GM21528 (cell line): Measurements from ENCODE around the gene TFEB.

Source experiments
- ATAC-seq: cut with Tn5 transposase; IDR thresholded peaks from one replicate; pipeline ENCODE4 v1.9.1; 2021; ENCODE audit warnings: mild to moderate bottlenecking, moderate library complexity; ENCODE audit not compliant: unreplicated experiment, low FRiP score

TFEB gene

DNA sequence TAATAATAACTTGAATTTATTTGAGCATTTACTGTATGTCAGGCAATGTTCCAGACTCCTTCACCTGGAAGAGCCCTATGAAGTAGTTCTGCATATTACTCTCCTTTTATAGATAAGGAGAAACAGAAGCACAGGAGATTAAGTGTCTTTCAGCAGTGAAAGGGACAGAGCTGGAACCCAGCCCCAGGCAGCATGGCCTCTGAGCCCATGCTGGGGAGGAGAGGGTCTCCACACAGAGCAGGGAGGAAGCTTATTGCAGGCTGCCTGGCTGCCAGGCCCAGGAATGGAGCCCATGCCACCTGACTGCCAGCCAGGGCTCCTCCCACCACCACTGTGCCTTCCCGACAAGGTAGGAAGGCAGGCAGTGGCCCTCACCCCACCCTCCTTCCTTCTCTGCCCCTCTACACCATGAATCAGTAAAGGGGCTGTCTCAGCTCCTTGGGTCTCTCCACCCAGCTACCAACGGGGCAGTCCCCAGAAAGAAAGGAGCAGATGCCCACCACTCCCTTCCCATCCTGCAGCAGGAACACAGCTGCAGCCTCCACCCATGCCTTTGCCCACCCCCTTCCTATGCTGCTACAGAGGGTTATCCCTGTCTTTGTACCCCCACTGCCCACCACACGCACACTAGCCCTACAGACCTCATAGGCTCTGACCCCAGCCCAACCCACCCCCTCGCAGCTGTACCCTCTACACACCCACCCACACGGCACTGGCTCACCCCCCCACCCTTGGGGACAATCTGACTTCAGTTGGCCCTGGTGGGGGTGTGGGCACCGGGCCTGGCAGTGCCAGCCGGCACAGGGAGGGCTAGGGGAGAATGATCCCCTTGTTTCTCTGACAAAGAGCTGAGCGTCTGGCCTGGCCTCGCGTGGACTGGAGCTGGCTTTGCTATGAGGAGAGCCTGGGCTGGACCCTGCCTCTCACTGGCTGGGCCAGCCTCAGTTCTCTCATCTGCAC, 41.8 kb downstream of the TFEB start:
- no peak for ATAC-seq

DNA sequence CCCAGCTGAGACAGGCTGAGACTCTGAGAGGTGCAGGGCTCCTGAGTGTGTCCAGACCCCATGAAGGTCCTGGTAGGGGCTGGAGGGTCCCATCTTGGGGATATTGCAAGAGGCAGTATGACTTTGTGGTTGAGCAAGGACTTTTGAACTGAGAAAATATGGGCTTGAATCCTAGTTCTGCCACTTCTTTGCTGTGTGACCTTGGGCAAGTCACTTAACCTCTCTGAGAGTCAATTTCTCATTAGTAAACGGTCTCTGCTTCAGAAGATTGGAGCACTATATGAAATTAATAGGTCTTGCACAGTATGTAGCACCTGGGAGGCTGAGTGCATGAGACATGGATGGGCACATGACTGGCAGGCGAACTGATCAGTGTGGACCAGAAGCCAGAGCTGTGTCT, 42.7 kb downstream of the TFEB start:
- ATAC-seq = no peak

DNA sequence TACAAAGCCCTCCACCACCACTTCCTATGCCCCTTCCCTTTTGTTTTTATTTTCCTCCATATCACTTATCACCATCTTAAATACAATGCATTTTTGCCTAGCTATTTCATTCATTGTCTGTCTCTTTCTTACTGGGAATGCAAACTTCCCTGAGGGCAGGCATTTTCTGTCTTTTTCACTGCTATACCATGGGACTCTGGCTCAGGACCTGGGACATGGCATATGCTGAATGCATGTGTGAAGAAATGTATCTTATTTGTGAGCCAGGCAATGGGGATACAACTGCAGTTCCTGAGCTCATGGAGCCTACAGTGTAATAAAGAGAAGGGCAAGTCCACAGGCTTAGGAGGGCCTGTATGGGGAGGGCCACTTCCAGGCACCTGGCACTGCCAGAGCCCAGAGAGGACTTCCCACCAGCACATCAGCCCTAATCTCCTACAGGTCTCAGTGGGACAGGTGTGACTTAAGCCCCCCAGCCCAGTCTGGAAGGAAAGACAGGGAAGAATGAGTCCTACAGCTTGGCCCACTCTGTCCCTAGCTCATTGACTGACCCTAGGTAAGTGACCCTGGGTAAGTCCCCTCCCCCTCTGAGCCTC, 43.2 kb downstream of the TFEB start:
- ATAC-seq = no peak

DNA sequence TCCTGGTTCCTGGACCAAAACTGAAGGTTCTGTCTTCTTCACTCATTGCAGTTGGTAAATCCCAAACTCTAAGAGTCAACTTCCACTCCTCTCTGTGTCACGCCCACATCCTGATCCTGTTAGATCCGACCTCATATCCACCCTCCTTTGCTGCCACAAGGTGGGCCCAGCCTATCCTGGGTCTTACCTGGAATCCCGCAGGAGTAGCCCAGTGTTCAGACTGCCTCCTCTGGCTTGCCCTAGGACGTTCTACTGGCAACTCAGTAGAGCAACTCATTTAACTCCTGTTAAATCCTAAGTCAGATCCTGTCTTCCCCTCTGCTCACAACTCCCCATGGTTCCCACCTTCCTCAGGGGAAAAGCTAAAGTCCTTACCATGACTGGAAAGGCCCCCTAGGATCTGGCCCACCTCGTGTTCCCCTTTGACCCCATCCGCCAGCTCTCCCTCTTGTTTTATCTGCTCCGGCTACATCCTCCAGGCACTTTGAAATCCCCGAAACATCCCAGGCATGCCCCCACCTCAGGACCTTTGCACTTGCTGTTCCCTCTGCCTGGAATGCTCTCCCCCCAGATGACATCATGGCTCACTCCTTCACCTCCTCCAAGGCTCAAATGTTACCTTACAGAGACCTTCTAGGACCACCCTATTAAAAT, 43.9 kb downstream of the TFEB start:
- ATAC-seq = no peak

DNA sequence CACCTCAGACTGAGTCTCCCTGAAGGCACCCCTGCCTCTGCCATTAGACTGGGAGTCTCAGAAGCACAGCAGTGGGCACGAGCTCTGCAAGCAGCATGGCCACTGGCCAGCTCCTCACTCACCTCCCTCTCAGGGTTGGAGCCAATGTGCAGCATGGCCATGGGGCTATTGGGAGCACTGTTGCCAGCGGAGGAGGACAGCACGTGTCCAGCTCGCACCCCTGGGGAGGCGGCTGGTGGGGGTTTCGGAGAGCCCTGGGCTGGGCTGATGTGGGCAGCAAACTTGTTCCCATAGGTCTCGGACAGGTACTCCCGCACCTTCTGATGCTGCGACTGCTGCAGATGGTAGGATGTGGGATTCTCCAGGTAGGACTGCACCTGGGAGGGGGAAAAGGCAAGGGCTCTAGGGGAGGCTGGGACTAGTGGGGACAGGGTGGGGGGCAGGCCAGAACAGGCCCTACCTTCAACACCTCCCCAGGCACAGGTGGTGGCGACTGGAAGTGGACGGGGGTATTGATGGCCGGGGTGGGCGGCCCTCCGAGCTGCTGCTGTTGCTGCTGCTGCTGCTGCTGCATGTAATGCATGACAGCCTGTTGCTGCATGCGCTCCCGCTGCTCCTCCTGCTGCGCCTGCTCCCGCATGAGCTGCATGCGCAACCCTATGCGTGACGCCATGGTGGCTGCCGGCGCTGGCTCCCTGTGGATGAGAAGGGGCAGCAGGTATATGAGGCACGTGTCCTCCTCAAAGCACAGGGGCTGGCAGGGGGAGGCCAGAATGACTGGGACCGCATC, 44.7 kb downstream of the TFEB start:
- no peak for ATAC-seq

DNA sequence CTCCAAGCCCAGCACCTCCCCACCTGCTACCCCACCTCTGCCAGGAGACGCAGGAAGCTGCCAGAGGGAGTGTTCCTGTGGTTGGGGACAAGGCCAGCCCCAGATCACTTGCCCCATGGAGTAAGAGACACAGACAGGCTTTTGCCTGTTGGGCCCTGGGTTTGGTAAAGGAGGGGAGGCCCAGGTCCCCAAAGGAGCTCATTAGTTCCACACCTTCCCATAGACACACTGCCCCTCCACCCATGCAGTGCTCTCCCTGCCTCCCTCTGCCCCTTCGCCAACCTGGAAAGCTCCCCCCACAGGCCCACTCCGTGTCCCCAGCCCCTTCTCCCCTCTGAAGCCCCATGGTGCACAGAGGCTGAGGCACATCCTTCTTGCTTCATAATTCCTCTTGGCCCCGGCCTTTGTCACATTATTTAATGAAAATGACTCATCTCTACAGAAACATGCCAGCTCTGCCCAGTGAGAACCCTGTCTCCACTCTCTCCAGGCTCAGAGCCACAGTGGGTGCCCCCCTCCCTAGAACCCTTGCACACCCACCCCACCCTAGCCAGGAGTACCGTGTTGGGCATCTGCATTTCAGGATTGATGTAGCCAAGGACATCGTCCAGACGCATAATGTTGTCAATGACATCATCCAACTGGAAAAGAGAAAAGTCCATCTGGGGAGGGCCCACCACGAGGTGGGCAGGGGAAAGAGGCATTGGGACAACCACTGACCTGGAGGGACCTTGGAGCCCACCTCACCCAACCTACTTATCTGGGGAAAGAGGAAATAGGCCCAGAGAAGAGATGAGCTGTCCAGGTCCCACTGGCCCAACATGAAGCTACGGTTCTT, 46.0 kb downstream of the TFEB start:
- no peak for ATAC-seq

DNA sequence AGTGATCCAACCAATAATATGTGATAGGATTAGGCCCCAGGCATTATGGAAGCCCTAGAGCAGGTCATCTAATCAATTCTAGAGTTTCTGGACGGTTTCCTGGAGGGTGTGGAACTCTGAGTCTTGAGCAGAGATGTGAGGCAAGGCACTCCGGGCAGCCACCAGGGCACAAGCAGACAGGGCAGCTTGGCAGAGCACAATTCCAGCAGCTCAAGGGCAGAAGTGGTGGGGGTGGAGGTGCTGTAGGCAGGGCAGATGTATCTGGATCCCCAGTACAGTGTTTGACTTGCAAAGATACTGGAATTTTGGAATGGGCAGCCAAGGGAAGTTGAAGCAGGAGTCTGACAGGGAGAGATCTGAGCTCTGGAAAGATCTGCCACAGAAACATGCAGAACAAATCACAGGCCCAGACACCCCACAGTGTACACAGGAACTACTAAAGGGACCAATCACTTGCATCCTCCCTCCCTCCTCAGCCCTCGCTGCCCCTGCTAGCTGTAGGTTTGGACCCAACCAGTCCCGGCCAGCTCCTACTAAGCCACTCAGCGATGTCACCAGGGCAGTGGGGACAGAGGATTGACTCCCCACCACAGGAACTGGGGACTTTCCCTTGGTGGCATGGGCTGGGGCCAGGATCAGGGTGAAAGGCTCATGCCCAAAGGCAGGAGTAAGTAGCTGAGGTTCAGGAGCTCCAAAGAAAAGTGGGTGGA, 47.0 kb downstream of the TFEB start:
- ATAC-seq = no peak

DNA sequence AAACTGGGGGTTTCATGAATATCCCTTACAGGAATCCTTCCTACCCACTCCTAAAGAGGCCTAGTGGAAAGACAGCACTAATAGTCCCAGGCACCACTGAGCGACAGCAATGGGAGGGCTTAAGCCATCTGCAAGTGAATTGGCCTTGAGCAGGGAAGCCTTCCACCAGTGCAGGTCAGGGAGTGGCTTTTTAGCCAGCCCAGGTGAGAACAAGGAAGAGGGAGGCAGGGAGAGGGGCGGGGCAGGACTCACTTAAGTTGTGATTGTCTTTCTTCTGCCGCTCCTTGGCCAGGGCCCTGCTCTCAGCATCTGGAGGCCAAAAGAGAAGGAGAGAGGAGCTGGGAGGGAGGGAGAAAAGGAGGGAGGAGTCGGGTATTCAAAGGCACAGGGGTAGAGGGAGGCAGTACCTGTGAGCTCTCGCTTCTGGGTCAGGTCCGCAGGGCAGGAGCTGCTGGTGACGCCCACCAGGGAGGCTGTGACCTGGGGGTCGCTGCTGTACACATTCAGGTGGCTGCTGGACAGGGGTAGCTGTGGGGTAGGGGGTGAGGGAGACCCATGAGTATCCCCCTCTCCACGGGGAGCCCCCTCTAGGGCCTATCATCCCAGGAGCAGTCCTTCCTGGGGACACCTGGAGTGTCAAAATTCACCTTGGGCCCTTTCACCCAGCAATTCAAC, 47.8 kb downstream of the TFEB start:
- no peak for ATAC-seq

DNA sequence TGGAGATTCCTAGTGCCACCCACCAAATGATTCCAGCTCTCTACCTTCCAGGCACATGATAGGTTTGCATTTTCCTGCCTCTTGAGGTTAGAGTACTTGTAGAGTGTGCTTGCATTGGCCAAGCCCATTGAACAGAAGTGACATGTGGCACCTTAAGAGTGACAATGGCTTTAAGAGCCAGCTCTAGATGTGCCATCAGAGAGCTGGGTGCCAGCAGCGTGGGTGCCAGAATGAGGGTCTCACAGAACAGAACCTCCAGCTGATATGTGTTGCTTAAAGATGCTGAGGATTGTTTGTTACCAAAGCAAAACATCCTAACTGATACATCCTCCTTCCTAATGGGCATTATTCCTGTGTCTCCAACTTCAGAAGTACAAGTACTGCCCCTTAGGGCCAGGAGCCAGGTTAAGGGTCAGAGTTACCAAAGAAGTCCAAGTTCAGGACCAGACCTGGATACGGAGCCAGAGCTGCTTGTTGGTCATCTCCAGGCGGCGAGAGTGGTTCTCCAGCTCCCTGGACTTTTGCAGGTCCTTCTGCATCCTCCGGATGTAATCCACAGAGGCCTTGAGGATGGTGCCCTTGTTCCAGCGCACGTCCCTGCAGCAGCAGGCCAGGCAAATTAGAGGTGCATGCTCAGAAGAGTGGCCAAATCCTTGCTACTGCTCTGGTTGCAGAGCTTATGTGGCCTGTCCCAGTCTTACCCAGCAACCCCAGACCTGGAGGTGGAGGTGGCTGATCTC, 49.6 kb downstream of the TFEB start:
- ATAC-seq = no peak

DNA sequence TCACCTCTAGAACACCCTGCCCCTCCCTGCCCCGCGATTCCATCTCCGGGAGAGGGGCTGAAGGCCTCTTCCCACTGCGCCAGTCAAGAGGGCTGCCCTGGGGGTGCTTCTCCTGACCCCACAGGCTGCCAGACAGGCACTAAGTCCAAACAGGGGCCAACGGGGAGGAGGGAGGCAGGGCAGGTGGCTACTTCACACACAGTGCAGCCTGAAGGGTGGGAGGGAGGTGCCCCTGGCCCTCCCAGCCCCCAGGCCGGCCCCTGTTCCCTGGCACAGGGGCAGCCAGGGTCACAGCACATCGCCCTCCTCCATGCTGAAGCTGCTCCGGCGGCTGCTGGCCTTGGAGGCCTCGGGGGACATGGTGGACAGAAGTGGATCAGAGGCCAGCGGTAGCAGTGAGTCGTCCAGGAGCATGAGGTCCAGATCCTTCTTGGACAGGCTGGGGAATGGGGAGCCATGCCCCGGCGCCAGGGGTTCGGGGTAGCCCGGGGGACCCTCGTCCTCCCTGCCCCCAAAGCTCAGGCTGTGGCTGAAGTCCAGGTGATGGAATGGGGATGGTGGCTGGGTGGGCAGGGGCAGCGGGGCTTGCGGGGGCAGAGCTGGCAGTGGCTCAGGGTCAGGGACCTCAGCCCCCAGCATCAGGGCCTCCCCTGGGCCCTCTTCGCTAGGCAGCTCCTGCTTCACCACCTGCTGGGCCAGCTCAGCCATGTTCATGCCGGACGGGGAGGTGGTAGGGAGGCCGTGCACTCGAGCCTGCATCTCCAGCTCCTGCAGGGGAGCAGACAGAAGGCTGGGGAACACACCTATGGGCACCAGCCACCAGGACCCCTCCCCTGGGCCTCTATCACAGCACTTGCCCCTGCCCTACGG, 50.9 kb downstream of the TFEB start:
- ATAC-seq = no peak

DNA sequence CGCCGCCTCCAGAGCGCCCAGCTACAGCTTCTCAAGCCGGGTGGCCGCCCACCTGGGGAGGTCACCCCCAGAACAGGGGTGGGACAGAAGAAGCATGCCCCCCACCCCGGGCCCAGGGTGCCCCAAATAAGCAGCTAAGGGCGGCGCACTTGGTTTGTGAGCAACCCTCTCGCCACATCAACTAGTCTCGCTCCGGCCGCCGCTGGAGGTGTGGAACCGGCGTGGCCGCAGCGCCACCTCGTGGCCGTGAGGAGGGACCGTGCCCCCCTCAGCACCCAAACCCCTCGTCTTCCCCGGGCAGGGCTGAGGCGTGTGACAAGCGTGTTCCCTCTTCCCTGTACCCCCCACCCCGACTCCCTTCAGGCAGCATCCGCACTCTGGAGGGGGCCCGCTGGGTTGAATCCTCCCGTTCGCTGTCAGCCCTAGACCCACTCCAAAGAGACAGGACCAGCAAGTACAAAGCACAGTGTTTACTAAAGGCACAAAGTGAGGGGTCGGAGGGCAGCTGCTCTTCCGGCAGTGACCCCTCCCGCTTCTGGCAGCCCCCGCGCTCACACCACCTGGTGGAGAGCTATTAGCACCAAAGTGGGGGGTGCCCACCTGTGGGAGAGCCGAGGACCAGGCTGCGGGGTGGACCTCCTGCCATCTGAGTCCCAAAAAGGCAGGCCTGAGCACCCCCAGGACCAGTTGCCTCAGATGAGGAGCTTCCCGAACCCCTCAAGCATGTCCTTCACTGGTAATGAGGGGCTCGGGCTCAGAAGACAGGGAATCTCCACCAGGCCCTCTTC, 51.7 kb downstream of the TFEB start:
- no peak for ATAC-seq

DNA sequence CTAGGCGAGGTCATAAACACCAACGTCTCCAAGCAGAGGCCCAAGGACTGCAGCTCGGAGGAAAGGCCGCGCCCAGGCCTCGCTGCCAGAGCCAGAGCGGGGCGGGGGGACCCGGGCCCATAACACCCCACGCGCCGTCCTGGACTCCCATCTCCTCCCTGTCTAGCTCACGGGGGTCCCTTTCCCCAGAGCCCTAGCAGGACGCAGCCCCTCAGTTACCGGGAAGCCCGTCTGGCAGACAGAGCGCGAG, 52.2 kb downstream of the TFEB start:
- ATAC-seq = no peak

DNA sequence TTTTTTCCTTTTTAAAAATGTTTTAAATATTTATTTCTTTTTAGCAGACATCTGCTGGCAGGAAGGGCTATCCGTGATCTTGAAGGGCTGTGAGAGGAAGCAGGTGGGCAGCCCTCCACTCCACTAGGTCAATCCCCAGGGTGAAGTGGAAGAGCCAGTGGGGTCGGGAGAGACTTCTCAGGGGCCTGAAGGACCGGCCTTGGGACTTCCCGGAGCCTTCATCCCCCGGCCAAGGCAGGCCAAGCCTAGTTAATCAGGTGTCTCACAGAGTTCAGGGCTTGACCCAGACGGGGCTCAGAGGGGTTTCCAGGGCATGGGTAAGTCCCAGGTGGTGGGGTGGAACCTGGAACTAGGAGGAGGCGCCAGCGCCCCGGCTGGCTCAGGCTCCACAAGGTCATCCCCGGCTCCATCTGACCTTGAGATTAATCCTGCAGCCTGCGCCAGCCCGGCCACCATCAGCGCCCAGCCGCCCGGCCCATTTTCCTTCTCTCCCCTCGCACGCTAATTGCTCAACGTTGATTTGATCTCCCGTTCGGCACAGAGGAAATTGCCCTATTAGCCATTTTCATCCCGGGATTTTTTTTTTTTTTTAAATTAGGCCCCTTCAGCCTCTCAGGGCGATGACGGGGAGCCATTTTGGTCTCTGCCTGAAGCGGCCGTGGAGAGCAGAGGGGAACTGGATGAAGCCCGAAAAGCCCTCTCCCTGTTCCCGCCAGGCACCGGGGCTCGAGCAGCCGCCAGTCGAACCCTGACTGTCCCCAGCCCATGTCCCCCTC, 52.7 kb downstream of the TFEB start:
- ATAC-seq = no peak

DNA sequence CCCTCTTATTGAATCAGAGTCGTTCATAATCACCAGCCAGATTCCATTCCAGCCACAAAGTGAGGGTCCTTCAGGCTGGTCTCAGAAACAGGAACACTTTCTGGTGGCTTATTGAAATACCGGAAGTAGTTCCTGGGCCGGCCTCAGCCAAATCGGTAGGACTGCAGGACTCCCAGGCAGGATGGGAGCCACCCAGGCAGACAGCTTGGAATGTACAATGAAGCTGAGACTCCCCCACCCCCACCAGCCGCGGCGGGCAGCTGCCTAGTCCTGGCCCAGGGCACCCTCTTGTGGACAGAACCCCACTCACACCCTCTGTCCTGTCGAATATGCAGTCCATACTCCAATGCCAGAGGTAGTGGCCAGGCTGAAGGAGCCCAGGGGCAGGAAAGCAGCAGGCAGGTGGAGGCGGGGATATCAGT, 53.3 kb downstream of the TFEB start:
- no peak for ATAC-seq

DNA sequence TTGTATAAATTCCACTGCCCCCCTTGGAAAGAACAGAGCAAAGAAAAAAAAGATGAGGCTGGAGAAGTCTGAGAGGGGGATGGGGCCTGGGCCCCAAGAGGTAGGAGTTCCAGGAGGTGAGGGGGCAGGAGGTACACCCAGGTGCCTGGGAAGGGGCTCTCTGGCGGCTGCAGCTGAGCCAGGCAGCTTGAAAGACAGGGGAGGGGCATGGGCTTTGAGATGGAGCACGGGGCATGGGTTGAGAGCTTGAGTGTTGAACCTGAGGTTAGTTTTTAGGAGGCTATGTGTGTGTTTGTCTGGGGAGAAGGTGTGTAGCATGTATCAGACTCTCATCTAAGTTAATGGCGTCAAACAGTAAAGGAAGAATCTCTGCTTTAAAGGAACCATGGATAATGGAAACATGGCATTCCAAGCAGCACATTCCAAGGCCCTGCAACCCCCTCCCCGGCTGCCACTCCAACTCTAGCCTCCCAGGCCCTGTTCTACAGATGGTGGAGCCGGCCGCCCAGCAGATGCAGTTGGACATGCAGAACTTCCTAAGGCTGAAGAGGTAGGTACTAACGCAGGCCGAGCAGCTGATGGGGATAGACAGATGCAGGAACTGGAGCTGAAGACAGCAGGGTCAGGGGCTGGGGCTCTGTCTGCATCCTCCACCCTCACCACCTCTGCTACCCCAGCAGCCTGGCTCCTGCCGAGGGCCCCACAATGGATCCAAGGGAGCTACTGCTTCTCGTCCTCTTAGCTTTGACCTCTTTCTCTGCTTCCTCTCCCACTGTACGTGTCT, 55.0 kb downstream of the TFEB start:
- ATAC-seq = no peak
